ENCODE results near the gene CWC22.

CWC22 gene

DNA sequence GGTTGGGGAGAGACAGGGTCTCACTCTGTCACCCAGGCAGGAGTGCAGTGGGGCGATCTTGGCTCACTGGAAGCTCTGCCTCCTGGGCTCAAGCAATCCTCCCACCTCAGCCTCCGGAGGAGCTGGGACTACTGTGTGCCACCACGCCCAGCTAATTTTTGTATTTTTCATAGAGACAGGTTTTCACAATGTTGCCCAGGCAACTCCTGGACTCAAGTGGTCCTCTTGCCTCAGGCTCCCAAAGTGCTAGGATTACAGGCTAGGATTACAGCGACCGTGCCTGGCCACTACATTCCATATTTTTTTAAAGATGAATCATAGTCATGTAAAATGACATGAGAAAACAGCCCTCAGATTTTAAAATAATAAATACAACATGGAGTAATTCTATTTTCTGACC lies 32.3 kb downstream of the CWC22 start:
- Histone ChIP-seq H3F3A (ENCODE audit: insufficient read depth) (no peaks in the 10 kb centered on the region), H3K27me3 (ENCODE audit: low read length) (no peaks in the 10 kb centered on the region), H3K9me3 (ENCODE audit: insufficient read depth, low read length) (no peaks in the 10 kb centered on the region), H3K4me2 (ENCODE audit: low read depth, low read length, poor library complexity, severe bottlenecking) (no peak overlapping the region), H3K79me2 (ENCODE audit: insufficient read depth, low read length) (no peaks in the 10 kb centered on the region), H4K20me1 (ENCODE audit: low read depth, low read length) (no peaks in the 10 kb centered on the region), H3K9ac (ENCODE audit: low read length) (no peak overlapping the region), H3K27ac (ENCODE audit: low read depth, low read length) (no peak overlapping the region), H3K9me2 (replicated peaks; ENCODE audit: insufficient read depth, low read length) (no peaks in the 10 kb centered on the region), H3K4me3 (ENCODE audit: insufficient read depth, low read length, poor library complexity, severe bottlenecking) (no peak overlapping the region), H2AFZ (ENCODE audit: low read depth, low read length, severe bottlenecking) (no peak overlapping the region), H3K36me3 (ENCODE audit: low read length) (peaks cover 61% of the 10 kb centered on the region)
- TF ChIP-seq, protein P1, sequence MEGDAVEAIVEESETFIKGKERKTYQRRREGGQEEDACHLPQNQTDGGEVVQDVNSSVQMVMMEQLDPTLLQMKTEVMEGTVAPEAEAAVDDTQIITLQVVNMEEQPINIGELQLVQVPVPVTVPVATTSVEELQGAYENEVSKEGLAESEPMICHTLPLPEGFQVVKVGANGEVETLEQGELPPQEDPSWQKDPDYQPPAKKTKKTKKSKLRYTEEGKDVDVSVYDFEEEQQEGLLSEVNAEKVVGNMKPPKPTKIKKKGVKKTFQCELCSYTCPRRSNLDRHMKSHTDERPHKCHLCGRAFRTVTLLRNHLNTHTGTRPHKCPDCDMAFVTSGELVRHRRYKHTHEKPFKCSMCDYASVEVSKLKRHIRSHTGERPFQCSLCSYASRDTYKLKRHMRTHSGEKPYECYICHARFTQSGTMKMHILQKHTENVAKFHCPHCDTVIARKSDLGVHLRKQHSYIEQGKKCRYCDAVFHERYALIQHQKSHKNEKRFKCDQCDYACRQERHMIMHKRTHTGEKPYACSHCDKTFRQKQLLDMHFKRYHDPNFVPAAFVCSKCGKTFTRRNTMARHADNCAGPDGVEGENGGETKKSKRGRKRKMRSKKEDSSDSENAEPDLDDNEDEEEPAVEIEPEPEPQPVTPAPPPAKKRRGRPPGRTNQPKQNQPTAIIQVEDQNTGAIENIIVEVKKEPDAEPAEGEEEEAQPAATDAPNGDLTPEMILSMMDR (IDR thresholded peaks at IDR 0.05; ENCODE audit: insufficient read depth, low read length, poor library complexity, severe bottlenecking), result no peak
- no peak for TF ChIP-seq EZH2phosphoT487 (conservative IDR thresholded peaks at IDR 0.05; ENCODE audit: low read length)

DNA sequence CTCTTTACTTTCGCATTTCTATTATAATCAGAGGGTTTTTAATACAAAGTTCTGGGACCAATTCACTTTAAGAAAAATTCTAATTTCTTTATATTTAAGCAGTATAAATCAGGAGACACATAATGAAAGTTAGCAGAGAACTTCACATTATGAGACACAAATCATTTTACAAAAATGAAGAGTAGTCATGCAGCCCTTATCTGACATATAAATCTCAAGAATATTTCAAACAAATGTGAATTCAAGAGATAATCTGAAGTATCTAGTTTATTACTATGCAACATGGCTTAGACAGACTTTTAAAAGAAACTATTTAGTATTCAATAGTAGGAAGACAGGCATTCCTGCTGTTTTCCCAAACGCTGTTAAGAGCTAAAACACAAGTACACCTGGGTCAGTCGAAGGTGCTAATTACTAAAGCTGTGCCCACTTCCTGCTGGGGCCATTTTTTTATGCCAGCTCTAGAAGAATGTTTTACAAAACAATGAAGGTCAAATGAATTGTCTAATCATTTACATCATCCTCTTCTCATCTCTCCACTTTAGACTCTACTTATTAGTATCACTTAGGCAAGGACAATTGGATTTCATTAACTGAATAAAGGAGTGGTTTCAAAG lies 40.2 kb downstream of the CWC22 start:
- Histone ChIP-seq H3K36me3 (ENCODE audit: low read length) (peaks cover 56% of the 10 kb centered on the region), H3K79me2 (ENCODE audit: insufficient read depth, low read length) (no peaks in the 10 kb centered on the region), H3K4me2 (ENCODE audit: low read depth, low read length, poor library complexity, severe bottlenecking) (no peak overlapping the region), H3K27ac (ENCODE audit: low read depth, low read length) (no peak overlapping the region), H3F3A (ENCODE audit: insufficient read depth) (no peaks in the 10 kb centered on the region; the same call in 1 of the 2 replicates), H2AFZ (ENCODE audit: low read depth, low read length, severe bottlenecking) (no peak overlapping the region), H3K9me3 (ENCODE audit: insufficient read depth, low read length) (no peaks in the 10 kb centered on the region), H3K9me2 (replicated peaks; ENCODE audit: insufficient read depth, low read length) (no peaks in the 10 kb centered on the region), H3K4me3 (ENCODE audit: insufficient read depth, low read length, poor library complexity, severe bottlenecking) (no peak overlapping the region), H4K20me1 (ENCODE audit: low read depth, low read length) (no peaks in the 10 kb centered on the region; the same call in 1 of the 2 replicates), H3K9ac (ENCODE audit: low read length) (no peak overlapping the region), H3K27me3 (ENCODE audit: low read length) (no peaks in the 10 kb centered on the region)
- TF ChIP-seq, protein P1 (IDR thresholded peaks at IDR 0.05; ENCODE audit: insufficient read depth, low read length, poor library complexity, severe bottlenecking), result no peak
- TF ChIP-seq EZH2phosphoT487 (conservative IDR thresholded peaks at IDR 0.05; ENCODE audit: low read length), result no peak

DNA sequence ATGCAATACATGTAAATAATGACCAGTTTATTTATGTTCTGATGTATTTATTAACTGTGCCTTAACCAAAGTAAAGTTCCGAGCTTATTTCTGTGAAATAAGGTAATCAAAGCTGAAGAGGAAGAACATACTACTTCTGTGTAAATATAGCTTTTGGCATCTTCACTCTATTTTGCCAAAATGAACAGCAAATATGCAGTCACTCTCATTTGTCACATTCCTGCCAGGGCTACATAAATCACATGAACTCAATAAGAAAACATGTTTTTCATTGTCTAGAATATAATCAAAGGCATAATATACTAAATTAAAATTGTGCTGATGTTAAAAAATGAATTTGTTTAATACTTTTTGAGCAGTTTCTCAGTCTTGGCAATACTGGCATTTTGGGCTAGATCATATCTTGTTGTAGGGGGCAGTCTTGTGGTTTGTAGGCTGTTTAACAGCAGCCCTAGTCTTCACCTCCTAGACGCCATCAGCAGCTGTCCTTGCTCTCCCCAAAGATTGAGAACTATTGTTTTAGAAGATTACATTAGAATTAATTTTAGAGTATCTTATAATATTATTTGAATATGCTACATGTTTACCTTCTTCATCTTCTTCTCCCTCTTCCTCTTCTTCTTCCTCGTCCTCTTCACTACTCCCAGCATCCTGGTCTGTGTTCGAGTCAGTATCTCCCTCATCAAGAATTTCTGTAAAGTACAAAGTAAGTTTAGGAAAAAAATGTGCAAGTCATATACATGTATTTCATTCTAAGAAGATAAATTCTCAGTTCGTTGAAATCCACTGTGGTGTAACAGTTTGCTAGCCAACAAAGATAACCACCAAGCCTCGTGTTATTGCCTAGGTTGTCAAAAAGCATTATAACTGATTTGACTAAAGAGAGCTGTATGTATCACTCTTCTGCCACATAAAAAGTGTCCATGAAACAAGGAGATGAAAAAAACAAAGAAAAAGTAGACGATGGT lies 41.5 kb downstream of the CWC22 start:
- no peaks in the 10 kb centered on the region for H3K9me2 ChIP-seq (replicated peaks; ENCODE audit: insufficient read depth, low read length)
- no peak overlapping the region for H2AFZ ChIP-seq (ENCODE audit: low read depth, low read length, severe bottlenecking)
- H3K79me2 ChIP-seq (ENCODE audit: insufficient read depth, low read length), result no peaks in the 10 kb centered on the region
- H4K20me1 ChIP-seq (ENCODE audit: low read depth, low read length), result no peaks in the 10 kb centered on the region; the same call in 1 of the 2 replicates
- no peaks in the 10 kb centered on the region for H3K9me3 ChIP-seq (ENCODE audit: insufficient read depth, low read length)
- H3K4me3 ChIP-seq (ENCODE audit: insufficient read depth, low read length, poor library complexity, severe bottlenecking), result no peak overlapping the region
- H3K27me3 ChIP-seq (ENCODE audit: low read length), result no peaks in the 10 kb centered on the region
- no peaks in the 10 kb centered on the region; the same call in 1 of the 2 replicates for H3F3A ChIP-seq (ENCODE audit: insufficient read depth)
- no peak overlapping the region for H3K9ac ChIP-seq (ENCODE audit: low read length)
- peaks cover 53% of the 10 kb centered on the region for H3K36me3 ChIP-seq (ENCODE audit: low read length)
- no peak overlapping the region for H3K27ac ChIP-seq (ENCODE audit: low read depth, low read length)
- H3K4me2 ChIP-seq (ENCODE audit: low read depth, low read length, poor library complexity, severe bottlenecking), result no peak overlapping the region
- TF ChIP-seq, protein P1 (IDR thresholded peaks at IDR 0.05; ENCODE audit: insufficient read depth, low read length, poor library complexity, severe bottlenecking), result no peak
- TF ChIP-seq EZH2phosphoT487 (conservative IDR thresholded peaks at IDR 0.05; ENCODE audit: low read length), result no peak
